Subcutaneous adipose tissue (tissue), 4 donors: ENCODE data around the gene SNRPA. TPM values are rescaled to one million over a fixed set of nuclear protein-coding genes. Genes with fewer than 3 reads are reported as not detected.

ENCODE experiments used
- CTCF ChIP-seq: fragments of 450-650 bp; IDR thresholded peaks from one replicate; pipeline ENCODE4 v1.5.1; 2016; ENCODE audit warnings: low read depth, mild to moderate bottlenecking, control low read depth, antibody characterized with exemption, moderate library complexity
- small RNA-seq: library from RNA; depleted of rRNA; stranded (forward); fragments of <200 nt; gene quantifications from one replicate; pipeline ENCODE3, GENCODE V24; 2016
- total RNA-seq, 4 donors: library from RNA; depleted of rRNA; stranded (reverse); fragments of >200 nt; gene quantifications; one replicate each; pipeline ENCODE4 v1.1.0, GENCODE V29; 2016

The SNRPA gene
- total RNA-seq, 4 donors from 2014 or later = 19.1 to 50.1 (median 29.7) TPM

- no peak for TF ChIP-seq CTCF
Observed at GRCh38 chr19:40808021-40808325, 57.0 kb downstream of the SNRPA start.

GRCh38 chr19:40808497-40808896, 57.5 kb downstream of the SNRPA start:
- TF ChIP-seq CTCF = no peak

GRCh38 chr19:40809358-40810086, 58.5 kb downstream of the SNRPA start:
- no peak for TF ChIP-seq CTCF

GRCh38 chr19:40810160-40810559, 59.2 kb downstream of the SNRPA start:
- no peak for TF ChIP-seq CTCF

GRCh38 chr19:40811478-40812341, 60.7 kb downstream of the SNRPA start:
- no peak for TF ChIP-seq CTCF

- TF ChIP-seq CTCF = no peak
Observed at GRCh38 chr19:40813182-40813581, 62.2 kb downstream of the SNRPA start.

Small RNA genes lying within 50 kb of the gene (small RNA-seq; reads per million reads assigned to genes)
- gene RNU6-195P = not detected

Other genes starting within 250 kb of the SNRPA start
- 10 to 100 TPM; 29.0 to 48.4 (median 34.8) TPM for gene SHKBP1, start 174.3 kb upstream of the SNRPA start, total RNA-seq
- 100 to 1,000 TPM in 1 of 4 donors, 10 to 100 TPM in 3; 39.0 to 170 (median 78.7) TPM for gene LTBP4, start 149.8 kb upstream of the SNRPA start, total RNA-seq
- gene NUMBL, start 60.6 kb upstream of the SNRPA start, total RNA-seq = 10 to 100 TPM; 20.7 to 58.4 (median 50.0) TPM
- gene COQ8B, start 34.3 kb upstream of the SNRPA start, total RNA-seq = 10 to 100 TPM; 16.5 to 32.2 (median 28.6) TPM
- gene ITPKC, start 34.1 kb upstream of the SNRPA start, total RNA-seq = 10 to 100 TPM; 20.9 to 68.6 (median 40.5) TPM
- gene ACTMAP, start 726 bp upstream of the SNRPA start, total RNA-seq = 1 to 10 TPM; 1.3 to 8.3 (median 4.5) TPM
- gene MIA, start 24.3 kb downstream of the SNRPA start, total RNA-seq = not detected
- 10 to 100 TPM; 14.8 to 52.6 (median 28.2) TPM for gene RAB4B, start 27.0 kb downstream of the SNRPA start, total RNA-seq
- gene EGLN2, start 48.0 kb downstream of the SNRPA start, total RNA-seq = 100 to 1,000 TPM in 1 of 4 donors, 10 to 100 TPM in 3; 36.4 to 151 (median 72.6) TPM
- 1 to 10 TPM in 2 of 4 donors, under 1 TPM in 1, not detected in 1; 0.94 to 1.7 (median 1.3) TPM for gene CYP2A6, start 99.2 kb downstream of the SNRPA start, total RNA-seq
- not detected for gene CYP2A7, start 131.0 kb downstream of the SNRPA start, total RNA-seq
- not detected for gene CYP2B6, start 240.1 kb downstream of the SNRPA start, total RNA-seq